Osteocyte (in vitro differentiated cells): ENCODE data around the gene AMN. TPM values are rescaled to one million over a fixed set of nuclear protein-coding genes. Genes with fewer than 3 reads are reported as not detected.

Experiments used
- DNase-seq: peaks from one replicate; pipeline ENCODE4 v3.0.0; 2021; ENCODE audit warnings: mixed read lengths; ENCODE audit not compliant: unreplicated experiment; ENCODE audit errors: extremely low spot score
- H3K27ac Mint-ChIP-seq: one replicate; pipeline ENCODE4 v1.8.0; 2021; ENCODE audit warnings: mild to moderate bottlenecking, mixed read lengths; ENCODE audit not compliant: unreplicated experiment
- H3K27me3 Mint-ChIP-seq: one replicate; pipeline ENCODE4 v1.8.0; 2021; ENCODE audit warnings: mixed read lengths; ENCODE audit not compliant: unreplicated experiment
- H3K36me3 Mint-ChIP-seq: one replicate; pipeline ENCODE4 v1.8.0; 2021; ENCODE audit warnings: mixed read lengths; ENCODE audit not compliant: unreplicated experiment
- H3K4me1 Mint-ChIP-seq: one replicate; pipeline ENCODE4 v1.8.0; 2021; ENCODE audit warnings: mixed read lengths; ENCODE audit not compliant: unreplicated experiment
- H3K4me3 Mint-ChIP-seq: one replicate; pipeline ENCODE4 v1.8.0; 2021; ENCODE audit warnings: mild to moderate bottlenecking, moderate library complexity, mixed read lengths; ENCODE audit not compliant: unreplicated experiment
- H3K9me3 Mint-ChIP-seq: one replicate; pipeline ENCODE4 v1.8.0; 2021; ENCODE audit warnings: mixed read lengths; ENCODE audit not compliant: unreplicated experiment
- CTCF ChIP-seq: fragments of 200-600 bp; sonication (generic); IDR thresholded peaks from 2 replicates; pipeline ENCODE4 v1.5.0; 2021; ENCODE audit warnings: antibody characterized with exemption, mild to moderate bottlenecking, moderate library complexity
- total RNA-seq: library from RNA; stranded (reverse); gene quantifications from 2 replicates; pipeline ENCODE4 v1.2.1, GENCODE V29; 2021

Gene AMN
- total RNA-seq, 1 donor from 2014 or later, result 0.86 TPM

DNA sequence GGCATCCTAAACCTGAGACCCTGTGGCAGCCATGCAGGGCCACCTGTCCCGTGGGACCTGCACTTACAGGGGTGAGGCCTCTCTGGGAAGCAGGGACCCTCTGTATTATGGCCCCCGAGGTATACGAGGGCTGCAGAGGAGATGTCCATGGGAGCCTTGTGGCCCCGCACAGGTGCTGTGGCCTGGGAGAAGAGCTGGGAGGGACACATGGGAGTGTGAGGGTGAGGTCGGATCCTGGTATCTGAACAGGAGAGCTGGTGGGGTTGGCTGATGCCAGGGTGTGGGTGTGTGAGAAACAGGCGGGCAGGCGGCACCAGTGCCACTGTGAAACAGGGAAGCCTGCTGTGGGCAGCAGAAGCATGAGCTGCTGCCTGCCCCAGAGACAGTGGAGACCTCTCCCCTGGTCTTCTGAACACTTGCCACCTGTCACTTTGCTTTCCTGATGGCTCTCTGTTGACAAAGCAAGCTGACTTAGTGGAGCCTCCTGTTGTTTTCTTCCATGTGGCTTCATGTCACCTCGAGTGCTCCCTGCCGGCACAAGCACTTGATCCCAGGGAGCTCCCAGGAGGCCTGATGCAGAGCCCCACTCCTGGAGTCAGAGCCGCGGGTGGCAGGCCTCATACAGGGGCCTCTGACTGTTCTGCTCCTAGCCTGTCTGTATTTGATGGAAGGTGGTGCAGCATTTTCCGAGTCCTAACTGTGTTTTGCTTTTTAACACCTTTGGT, 19.8 kb upstream of the AMN start:
- no peak for DNase-seq
- Mint-ChIP-seq H3K27me3 (no peaks in the 10 kb centered on the region), H3K4me1 (no peaks in the 10 kb centered on the region), H3K4me3 (no peak overlapping the region), H3K27ac (no peak overlapping the region), H3K9me3 (no peaks in the 10 kb centered on the region), H3K36me3 (peaks cover 17% of the 10 kb centered on the region)
- TF ChIP-seq CTCF, result no peak

GRCh38 chr14:102903248-102903888, 19.1 kb upstream of the AMN start:
- no peak overlapping the region for H3K4me3 Mint-ChIP-seq
- no peak for DNase-seq
- H3K27ac Mint-ChIP-seq, result no peak overlapping the region
- no peaks in the 10 kb centered on the region for H3K9me3 Mint-ChIP-seq
- H3K27me3 Mint-ChIP-seq, result no peaks in the 10 kb centered on the region
- peaks cover 16% of the 10 kb centered on the region for H3K36me3 Mint-ChIP-seq
- H3K4me1 Mint-ChIP-seq, result no peaks in the 10 kb centered on the region
- no peak for TF ChIP-seq CTCF

DNA sequence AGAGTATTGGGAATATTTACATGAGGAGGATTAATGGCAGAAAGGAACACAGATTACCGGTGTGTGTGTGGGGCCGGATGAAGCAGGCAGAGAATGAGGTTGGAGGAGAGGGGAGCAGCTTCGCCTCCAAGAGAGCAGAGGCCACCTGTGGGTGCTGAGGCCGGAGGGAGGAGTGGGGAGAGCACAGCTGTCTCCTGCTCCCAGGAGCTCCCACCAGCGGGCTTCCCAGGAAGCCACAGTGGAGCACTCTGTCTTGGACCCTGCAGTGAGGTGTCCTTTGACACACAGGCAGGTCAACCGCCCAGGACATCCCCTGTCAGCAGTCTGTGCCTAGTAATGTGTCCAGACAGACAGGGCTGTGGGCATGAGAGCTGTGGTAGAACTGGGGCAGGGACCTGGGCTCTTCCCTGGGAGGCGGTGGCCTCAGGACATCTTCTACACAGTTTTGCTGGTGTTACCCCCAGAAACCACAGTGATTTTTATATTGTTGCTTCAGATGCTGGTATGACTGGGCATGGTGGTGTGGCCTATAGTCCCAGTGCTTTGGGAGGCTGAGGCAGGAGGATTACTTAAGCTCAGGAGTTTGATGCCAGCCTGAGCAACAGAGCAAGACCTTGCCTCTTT, 18.5 kb upstream of the AMN start:
- H3K36me3 Mint-ChIP-seq, result peaks cover 16% of the 10 kb centered on the region

DNA sequence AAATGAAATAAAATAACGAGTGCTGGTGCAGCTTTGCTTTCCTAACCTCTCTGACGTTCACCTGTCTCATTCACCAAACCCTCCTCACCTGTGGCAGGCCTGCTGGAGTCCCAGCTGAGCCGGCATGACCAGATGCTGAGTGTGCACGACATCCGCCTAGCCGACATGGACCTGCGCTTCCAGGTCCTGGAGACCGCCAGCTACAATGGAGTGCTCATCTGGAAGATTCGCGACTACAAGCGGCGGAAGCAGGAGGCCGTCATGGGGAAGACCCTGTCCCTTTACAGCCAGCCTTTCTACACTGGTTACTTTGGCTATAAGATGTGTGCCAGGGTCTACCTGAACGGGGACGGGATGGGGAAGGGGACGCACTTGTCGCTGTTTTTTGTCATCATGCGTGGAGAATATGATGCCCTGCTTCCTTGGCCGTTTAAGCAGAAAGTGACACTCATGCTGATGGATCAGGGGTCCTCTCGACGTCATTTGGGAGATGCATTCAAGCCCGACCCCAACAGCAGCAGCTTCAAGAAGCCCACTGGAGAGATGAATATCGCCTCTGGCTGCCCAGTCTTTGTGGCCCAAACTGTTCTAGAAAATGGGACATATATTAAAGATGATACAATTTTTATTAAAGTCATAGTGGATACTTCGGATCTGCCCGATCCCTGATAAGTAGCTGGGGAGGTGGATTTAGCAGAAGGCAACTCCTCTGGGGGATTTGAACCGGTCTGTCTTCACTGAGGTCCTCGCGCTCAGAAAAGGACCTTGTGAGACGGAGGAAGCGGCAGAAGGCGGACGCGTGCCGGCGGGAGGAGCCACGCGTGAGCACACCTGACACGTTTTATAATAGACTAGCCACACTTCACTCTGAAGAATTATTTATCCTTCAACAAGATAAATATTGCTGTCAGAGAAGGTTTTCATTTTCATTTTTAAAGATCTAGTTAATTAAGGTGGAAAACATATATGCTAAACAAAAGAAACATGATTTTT, 17.1 kb upstream of the AMN start:
- Mint-ChIP-seq H3K4me1 (no peaks in the 10 kb centered on the region), H3K9me3 (no peaks in the 10 kb centered on the region), H3K36me3 (peaks cover 16% of the 10 kb centered on the region), H3K27me3 (no peaks in the 10 kb centered on the region), H3K27ac (no peak overlapping the region), H3K4me3 (no peak overlapping the region)
- no peak for DNase-seq
- TF ChIP-seq CTCF, result no peak

More for the DNA sequence above, 18.5 kb upstream of the AMN start:
- Mint-ChIP-seq H3K27me3 (no peaks in the 10 kb centered on the region), H3K4me1 (no peaks in the 10 kb centered on the region), H3K9me3 (no peaks in the 10 kb centered on the region), H3K4me3 (no peak overlapping the region), H3K27ac (no peak overlapping the region)
- no peak for DNase-seq
- no peak for TF ChIP-seq CTCF
